Measurements from ENCODE around the gene CFAP298.
"Not testable (repeated sequence)": the region's sequence is repeated elsewhere in the genome, so short reads cannot be mapped to it uniquely, and the experiment has no call there.

- not testable (repeated sequence) for TF ChIP-seq ZNF658 (tag by site-specific recombination; IDR thresholded peaks at IDR 0.05); REST (tag by site-specific recombination; IDR thresholded peaks at IDR 0.05); CTCF (tag by site-specific recombination; IDR thresholded peaks at IDR 0.05); INSM2 (tag by site-specific recombination; IDR thresholded peaks at IDR 0.05); BCL11A (tag by site-specific recombination; IDR thresholded peaks at IDR 0.05; ENCODE audit: low read depth); SP2 (tag by site-specific recombination; IDR thresholded peaks at IDR 0.05); ZNF274 (IDR thresholded peaks at IDR 0.05; ENCODE audit: low read length); ZNF274 (tag by site-specific recombination; IDR thresholded peaks at IDR 0.05; ENCODE audit: borderline replicate concordance); ZNF837 (tag by site-specific recombination; IDR thresholded peaks at IDR 0.05); ZFP37 (tag by site-specific recombination; IDR thresholded peaks at IDR 0.05)
Measured at GRCh38 chr21:32610940-32611339, 1.2 kb downstream of the CFAP298 start.
